Measurements from ENCODE around the gene ROBO2. TPM values are rescaled to one million over a fixed set of nuclear protein-coding genes. Genes with fewer than 3 reads are reported as not detected.

Gene ROBO2
- total RNA-seq, 6 donors from 2014 or later, result 12.0 to 29.1 (median 14.0) TPM

DNA sequence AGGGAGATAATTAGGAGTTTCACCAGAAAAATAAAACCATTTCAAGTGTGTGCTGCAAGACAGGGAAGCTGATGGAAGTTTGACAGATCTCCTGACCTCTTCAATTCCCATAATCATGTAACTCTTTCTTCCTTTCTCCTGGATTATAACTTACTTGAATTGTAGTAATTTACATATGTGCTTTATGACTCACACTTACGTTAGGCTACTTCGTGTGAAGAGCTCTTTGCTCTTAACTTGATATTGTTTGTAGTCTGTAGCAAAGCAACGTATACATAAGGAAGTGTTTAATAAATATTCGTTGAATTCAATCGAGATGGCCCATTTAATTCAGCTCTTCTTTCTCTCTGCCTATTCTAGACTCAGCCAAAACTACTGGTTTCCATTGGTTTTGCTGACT lies 23.5 kb downstream of the ROBO2 start:
- H3K9me3 ChIP-seq, result peaks cover 0 to 8% (median 4%) of the 10 kb centered on the region in 4 donors
- 84 to 85% methylated on average over 5 of the region's 5 CpGs for WGBS, 2 donors
- H3K27me3 ChIP-seq, result no peaks in the 10 kb centered on the region
- no peaks in the 10 kb centered on the region for H3K4me1 ChIP-seq
- no peak overlapping the region for H3K27ac ChIP-seq
- DNase-seq (no peak), ATAC-seq (ENCODE audit: low FRiP score in 2 of 2) (no peak)
- no peaks in the 10 kb centered on the region for H3K36me3 ChIP-seq
- TF ChIP-seq POLR2A (IDR thresholded peaks at IDR 0.05), result no peak
- TF ChIP-seq, protein P1, sequence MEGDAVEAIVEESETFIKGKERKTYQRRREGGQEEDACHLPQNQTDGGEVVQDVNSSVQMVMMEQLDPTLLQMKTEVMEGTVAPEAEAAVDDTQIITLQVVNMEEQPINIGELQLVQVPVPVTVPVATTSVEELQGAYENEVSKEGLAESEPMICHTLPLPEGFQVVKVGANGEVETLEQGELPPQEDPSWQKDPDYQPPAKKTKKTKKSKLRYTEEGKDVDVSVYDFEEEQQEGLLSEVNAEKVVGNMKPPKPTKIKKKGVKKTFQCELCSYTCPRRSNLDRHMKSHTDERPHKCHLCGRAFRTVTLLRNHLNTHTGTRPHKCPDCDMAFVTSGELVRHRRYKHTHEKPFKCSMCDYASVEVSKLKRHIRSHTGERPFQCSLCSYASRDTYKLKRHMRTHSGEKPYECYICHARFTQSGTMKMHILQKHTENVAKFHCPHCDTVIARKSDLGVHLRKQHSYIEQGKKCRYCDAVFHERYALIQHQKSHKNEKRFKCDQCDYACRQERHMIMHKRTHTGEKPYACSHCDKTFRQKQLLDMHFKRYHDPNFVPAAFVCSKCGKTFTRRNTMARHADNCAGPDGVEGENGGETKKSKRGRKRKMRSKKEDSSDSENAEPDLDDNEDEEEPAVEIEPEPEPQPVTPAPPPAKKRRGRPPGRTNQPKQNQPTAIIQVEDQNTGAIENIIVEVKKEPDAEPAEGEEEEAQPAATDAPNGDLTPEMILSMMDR (IDR thresholded peaks at IDR 0.05), result no peak
- TF ChIP-seq POLR2AphosphoS5 (IDR thresholded peaks at IDR 0.05), result no peak
- TF ChIP-seq EP300 (IDR thresholded peaks at IDR 0.05), result no peak
- H3K4me3 ChIP-seq, result no peak overlapping the region

DNA sequence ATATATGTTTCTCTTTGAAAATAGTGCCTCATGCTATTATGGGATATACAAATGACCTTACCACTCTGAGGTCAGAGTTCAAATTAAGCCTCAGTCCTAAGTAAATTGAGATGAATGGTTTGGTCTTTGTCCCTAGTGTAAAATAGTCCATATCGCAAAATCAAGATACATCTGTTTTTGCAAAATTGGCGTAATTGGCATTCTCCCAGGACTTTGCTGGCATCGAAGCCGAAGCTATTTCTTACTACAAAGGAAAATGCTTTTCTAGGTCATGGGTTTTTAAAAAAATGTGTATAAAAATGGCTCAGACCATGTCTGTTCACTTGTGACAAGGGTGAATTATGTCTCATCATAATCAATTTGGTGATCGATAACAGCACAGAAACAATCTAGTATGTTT lies 25.9 kb downstream of the ROBO2 start:
- H3K27ac ChIP-seq, result no peak overlapping the region
- no peaks in the 10 kb centered on the region for H3K36me3 ChIP-seq
- TF ChIP-seq, protein P1 (IDR thresholded peaks at IDR 0.05), result no peak
- TF ChIP-seq EP300 (IDR thresholded peaks at IDR 0.05) (no peak), POLR2A (IDR thresholded peaks at IDR 0.05) (no peak), POLR2AphosphoS5 (IDR thresholded peaks at IDR 0.05) (no peak)
- no peak for ATAC-seq (ENCODE audit: low FRiP score in 2 of 2)
- H3K4me3 ChIP-seq, result no peak overlapping the region
- 60 to 79% methylated on average over 5 of the region's 5 CpGs for WGBS, 2 donors
- no peak for DNase-seq
- H3K9me3 ChIP-seq, result peaks cover 0 to 8% (median 4%) of the 10 kb centered on the region in 4 donors
- no peaks in the 10 kb centered on the region for H3K27me3 ChIP-seq
- H3K4me1 ChIP-seq, result no peaks in the 10 kb centered on the region

DNA sequence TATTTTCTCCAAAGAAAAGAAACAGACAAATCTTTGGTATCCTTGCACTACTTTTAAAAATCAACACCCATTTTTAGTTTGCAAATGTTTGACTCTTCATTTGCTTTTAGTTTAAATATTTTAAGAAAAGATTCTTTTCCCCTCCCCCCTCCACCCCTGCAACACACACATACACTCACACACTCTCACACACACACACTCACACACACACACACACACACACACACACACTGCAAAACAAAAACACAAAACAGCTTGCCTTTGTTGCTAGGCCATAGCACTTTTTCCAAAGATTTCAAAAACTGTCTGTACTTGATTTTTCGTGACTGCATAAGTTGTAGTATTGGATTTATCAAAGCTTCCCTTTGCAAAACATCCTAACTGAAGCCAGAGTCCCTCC lies 26.9 kb downstream of the ROBO2 start:
- Histone ChIP-seq H3K27me3 (no peaks in the 10 kb centered on the region), H3K27ac (no peak overlapping the region), H3K9me3 (peaks cover 0 to 8% (median 4%) of the 10 kb centered on the region in 4 donors), H3K4me3 (no peak overlapping the region), H3K4me1 (no peaks in the 10 kb centered on the region), H3K36me3 (no peaks in the 10 kb centered on the region)
- ATAC-seq (ENCODE audit: low FRiP score in 2 of 2) (no peak), DNase-seq (no peak)
- TF ChIP-seq EP300 (IDR thresholded peaks at IDR 0.05), result no peak
- TF ChIP-seq, protein P1 (IDR thresholded peaks at IDR 0.05), result no peak
- TF ChIP-seq POLR2AphosphoS5 (IDR thresholded peaks at IDR 0.05), result no peak
- no peak for TF ChIP-seq POLR2A (IDR thresholded peaks at IDR 0.05)
- 66 to 72% methylated on average over 1 of the region's 1 CpG for WGBS, 2 donors

DNA sequence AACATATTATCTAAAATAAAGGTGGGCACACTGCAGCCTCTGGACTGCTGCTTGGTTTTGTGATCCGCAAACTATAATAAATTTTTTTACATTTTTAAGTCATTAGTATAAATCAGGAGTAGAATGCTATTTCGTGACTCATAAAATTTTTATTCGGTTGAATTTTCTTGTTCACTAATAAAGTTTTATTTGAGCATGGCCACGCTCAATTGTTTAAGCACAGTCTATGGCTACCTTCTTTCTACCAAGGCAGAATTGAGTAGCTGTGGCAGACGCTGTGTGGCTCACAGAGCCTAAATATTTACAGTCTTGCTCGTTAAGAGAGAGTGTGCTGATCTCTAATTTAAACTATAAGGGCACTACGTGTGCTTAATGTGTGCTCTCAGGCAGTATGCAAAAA lies 28.9 kb downstream of the ROBO2 start:
- ATAC-seq (ENCODE audit: low FRiP score in 2 of 2) (no peak), DNase-seq (no peak)
- Histone ChIP-seq H3K27ac (no peak overlapping the region), H3K4me3 (no peak overlapping the region), H3K27me3 (no peaks in the 10 kb centered on the region), H3K36me3 (no peaks in the 10 kb centered on the region), H3K4me1 (no peaks in the 10 kb centered on the region), H3K9me3 (no peaks in the 10 kb centered on the region)
- 79 to 80% methylated on average over 7 of the region's 7 CpGs for WGBS, 2 donors
- TF ChIP-seq EP300 (IDR thresholded peaks at IDR 0.05), result no peak
- TF ChIP-seq POLR2A (IDR thresholded peaks at IDR 0.05), result no peak
- no peak for TF ChIP-seq POLR2AphosphoS5 (IDR thresholded peaks at IDR 0.05)
- TF ChIP-seq, protein P1 (IDR thresholded peaks at IDR 0.05), result no peak

DNA sequence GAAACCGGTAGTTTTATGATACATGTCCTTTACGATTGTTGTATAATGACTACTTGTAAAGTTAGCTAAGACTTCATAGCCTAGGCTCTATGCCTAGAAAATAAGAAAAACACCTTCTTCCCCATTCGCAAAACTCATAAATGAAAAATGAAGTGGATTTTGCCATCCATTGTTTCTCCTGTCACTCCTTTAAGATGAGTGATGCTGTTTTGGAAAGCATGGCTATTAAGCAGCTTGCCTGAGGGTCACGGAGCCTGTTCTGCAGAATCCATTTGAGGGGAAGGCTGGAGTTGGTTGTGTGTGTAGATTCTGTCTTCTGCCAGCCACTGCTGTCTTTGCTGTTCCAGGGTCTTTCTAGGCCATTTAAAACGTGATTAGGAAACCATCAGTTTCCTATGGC lies 31.5 kb downstream of the ROBO2 start:
- no peaks in the 10 kb centered on the region for H3K4me1 ChIP-seq
- no peaks in the 10 kb centered on the region for H3K36me3 ChIP-seq
- DNase-seq, result no peak
- H3K27ac ChIP-seq, result no peak overlapping the region
- no peaks in the 10 kb centered on the region for H3K9me3 ChIP-seq
- H3K27me3 ChIP-seq, result no peaks in the 10 kb centered on the region
- 63 to 68% methylated on average over 5 of the region's 5 CpGs for WGBS, 2 donors
- no peak for ATAC-seq (ENCODE audit: low FRiP score in 2 of 2)
- TF ChIP-seq EP300 (IDR thresholded peaks at IDR 0.05), result no peak
- no peak overlapping the region for H3K4me3 ChIP-seq
